Activated CD8-positive, alpha-beta T cell treated with anti-CD3 and anti-CD28 coated beads for 36 hours (primary cell): Measurements from ENCODE around the gene GSTM1. TPM values are rescaled to one million over a fixed set of nuclear protein-coding genes. Genes with fewer than 3 reads are reported as not detected.
A peak's percentile ranks its signal among the peaks of the same experiment; 100 is the strongest.
"Not testable (repeated sequence)": the region's sequence is repeated elsewhere in the genome, so short reads cannot be mapped to it uniquely, and the experiment has no call there.

Experiments used
- ATAC-seq: fragments of 200-7000 bp; cut with Tn5 transposase; one replicate; pipeline ENCODE4 v1.10.0; 2021; ENCODE audit warnings: mild to moderate bottlenecking, moderate library complexity
- CTCF ChIA-PET: fragments of 350-600 bp; sonication (Branson Sonifier 250); formaldehyde crosslinking; loops from one replicate; lab custom pipeline; 2021; ENCODE audit warnings: antibody characterized with exemption; lab: Charles Lee
- POLR2A ChIA-PET: fragments of 350-600 bp; sonication (Branson Sonifier 250); formaldehyde crosslinking; loops from one replicate; lab custom pipeline; 2021; ENCODE audit warnings: antibody characterized with exemption; lab: Charles Lee
- DNase-seq: peaks from one replicate; pipeline ENCODE4 v3.0.0-alpha.2; 2020
- H3K27ac Mint-ChIP-seq: one replicate; pipeline ENCODE4 v1.8.0; 2021; ENCODE audit warnings: mild to moderate bottlenecking, mixed read lengths
- H3K27me3 Mint-ChIP-seq: one replicate; pipeline ENCODE4 v1.8.0; 2021; ENCODE audit warnings: mixed read lengths
- H3K36me3 Mint-ChIP-seq: one replicate; pipeline ENCODE4 v1.8.0; 2021; ENCODE audit warnings: low read depth, mixed read lengths
- H3K4me1 Mint-ChIP-seq: one replicate; pipeline ENCODE4 v1.8.0; 2021; ENCODE audit warnings: low read depth, mixed read lengths
- H3K4me3 Mint-ChIP-seq: one replicate; pipeline ENCODE4 v1.8.0; 2021; ENCODE audit warnings: mild to moderate bottlenecking, moderate library complexity, mixed read lengths
- H3K9me3 Mint-ChIP-seq: one replicate; pipeline ENCODE4 v1.8.0; 2021; ENCODE audit warnings: mixed read lengths
- CTCF ChIP-seq: fragments of 200-600 bp; IDR thresholded peaks from one replicate; pipeline ENCODE4 v1.8.0; 2022; ENCODE audit warnings: antibody characterized with exemption, mild to moderate bottlenecking
- intact Hi-C: fragments of 100-400 bp; cut with micrococcal nuclease; formaldehyde crosslinking; loops from one replicate; pipeline ENCODE4 v1.10.0; 2022
- total RNA-seq, 2 experiments: library from RNA; stranded (reverse); gene quantifications; one replicate each; pipeline ENCODE4 v1.2.3, GENCODE V29; 2021

Gene GSTM1
- total RNA-seq, 2 experiments from 2014 or later = 47.9 to 49.6 TPM

DNA sequence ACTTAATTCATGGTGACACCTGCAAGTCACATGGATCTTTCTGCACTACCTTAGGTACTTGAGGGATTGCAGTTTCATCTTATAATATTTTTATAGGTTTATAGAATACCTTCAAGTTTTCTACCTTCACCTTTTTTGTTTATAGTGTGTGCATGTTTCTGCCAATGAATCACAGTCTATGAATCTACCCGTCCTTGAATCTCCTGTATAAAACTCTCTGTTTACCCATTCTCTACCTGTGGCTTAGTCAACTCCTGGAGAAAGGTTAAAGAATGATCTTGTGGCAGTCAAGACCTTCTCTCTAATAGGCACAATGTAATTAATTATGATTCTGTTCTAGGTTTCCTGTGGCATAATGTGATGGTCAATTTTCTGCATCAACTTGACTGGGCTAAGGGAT is 22.9 kb upstream of the GSTM1 start:
- no peak for ATAC-seq
- POLR2A ChIA-PET = interaction anchor here (0.5 kb wide), 1 partner anchor 679 kb away, joined by 3 read pairs; no protein-coding TSS in a partner anchor
- intact Hi-C loops = no loop called here

DNA sequence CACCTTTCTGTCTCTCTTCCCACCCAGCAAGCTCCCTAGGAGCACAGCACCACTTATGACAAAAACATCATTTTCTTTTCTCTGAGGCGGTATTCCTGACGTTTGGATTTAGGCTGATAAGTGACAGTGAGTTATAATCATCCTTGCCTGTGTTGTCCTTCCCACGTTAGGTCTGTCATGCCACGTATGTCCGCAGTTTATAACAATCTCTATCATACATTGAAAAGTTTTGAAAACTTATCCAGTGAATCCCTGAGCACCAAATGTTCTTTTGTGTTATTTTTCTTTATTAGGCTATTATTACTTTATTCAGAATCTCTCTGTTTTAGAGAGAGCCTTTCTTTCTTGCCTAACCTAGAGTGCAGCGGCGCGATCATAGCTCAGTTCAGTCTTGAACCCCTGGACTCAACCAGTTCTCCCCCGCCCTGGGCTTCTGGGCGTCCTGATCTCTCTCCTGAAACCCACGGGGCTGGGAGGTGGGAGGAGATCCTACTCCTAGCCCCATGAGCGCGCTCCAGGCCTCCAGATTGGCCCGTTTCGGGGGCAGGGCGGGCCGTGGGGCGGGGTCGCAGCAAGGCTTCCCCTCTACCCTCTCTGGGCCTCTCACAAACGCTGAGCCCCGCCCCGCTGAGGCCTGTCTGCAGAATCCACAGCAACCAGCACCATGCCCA is 20.0 kb upstream of the GSTM1 start, which contains the start of gene GSTM2:
TSS of gene GSTM2 (plus strand) at position 606 of the 671 bp plus-strand sequence. CDS start at position 665, 59 bp downstream.
- H3K36me3 Mint-ChIP-seq = no peaks in the 10 kb centered on the region

More for the DNA sequence above, 22.9 kb upstream of the GSTM1 start:
- no peaks in the 10 kb centered on the region for H3K9me3 Mint-ChIP-seq
- no peaks in the 10 kb centered on the region for H3K36me3 Mint-ChIP-seq
- peaks cover 15% of the 10 kb centered on the region for H3K4me1 Mint-ChIP-seq
- CTCF ChIA-PET = interaction anchor here (0.9 kb wide), 1 partner anchor 25 kb away, joined by 4 read pairs; no protein-coding TSS in a partner anchor
- H3K27me3 Mint-ChIP-seq = no peaks in the 10 kb centered on the region
- no peak overlapping the region for H3K4me3 Mint-ChIP-seq
- no peak for TF ChIP-seq CTCF
- DNase-seq = no peak
- no peak overlapping the region for H3K27ac Mint-ChIP-seq

GRCh38 chr1:109668123-109668775 is 19.4 kb upstream of the GSTM1 start:
- H3K9me3 Mint-ChIP-seq = no peaks in the 10 kb centered on the region
- intact Hi-C loops = no loop called here
- ChIA-PET POLR2A (interaction anchor here (1.1 to 1.5 kb wide), 3 partner anchors 10 to 20 kb away, joined by 3 to 4 read pairs (median 3); no protein-coding TSS in a partner anchor), CTCF (interaction anchor here (3.1 kb wide), 1 partner anchor 28 kb away, joined by 16 read pairs; no protein-coding TSS in a partner anchor)
- H3K4me1 Mint-ChIP-seq = peaks cover 21% of the 10 kb centered on the region
- peak; percentile 46 for ATAC-seq
- no peak for DNase-seq
- peak overlapping the region; percentile 47 for H3K27ac Mint-ChIP-seq
- no peak for TF ChIP-seq CTCF
- no peaks in the 10 kb centered on the region for H3K27me3 Mint-ChIP-seq
- peak overlapping the region; percentile 72 for H3K4me3 Mint-ChIP-seq
- no peaks in the 10 kb centered on the region for H3K36me3 Mint-ChIP-seq

More for the DNA sequence above, 20.0 kb upstream of the GSTM1 start, which contains the start of gene GSTM2:
- intact Hi-C loops = no loop called here
- DNase-seq (peak; percentile 91), ATAC-seq (peak; percentile 99)
- no peaks in the 10 kb centered on the region for H3K9me3 Mint-ChIP-seq
- peaks cover 21% of the 10 kb centered on the region for H3K4me1 Mint-ChIP-seq
- TF ChIP-seq CTCF = no peak
- ChIA-PET POLR2A (interaction anchor here (1.1 to 1.5 kb wide), 3 partner anchors 9 to 19 kb away, joined by 3 to 4 read pairs (median 3); no protein-coding TSS in a partner anchor), CTCF (interaction anchor here (3.1 kb wide), 1 partner anchor 28 kb away, joined by 16 read pairs; no protein-coding TSS in a partner anchor)
- H3K27me3 Mint-ChIP-seq = no peaks in the 10 kb centered on the region
- peak within 1 kb of the TSS; percentile 72 for H3K4me3 Mint-ChIP-seq
- peak within 1 kb of the TSS; percentile 47 for H3K27ac Mint-ChIP-seq

GRCh38 chr1:109669246-109669948 is 18.2 kb upstream of the GSTM1 start:
- no peaks in the 10 kb centered on the region for H3K27me3 Mint-ChIP-seq
- ATAC-seq (no peak), DNase-seq (peak; percentile 58)
- intact Hi-C loops = no loop called here
- no peaks in the 10 kb centered on the region for H3K36me3 Mint-ChIP-seq
- peak overlapping the region; percentile 37 for H3K4me3 Mint-ChIP-seq
- peaks cover 21% of the 10 kb centered on the region for H3K4me1 Mint-ChIP-seq
- ChIA-PET POLR2A (interaction anchor here (0.6 kb wide), 1 partner anchor 385 kb away, joined by 3 read pairs; no protein-coding TSS in a partner anchor), CTCF (interaction anchor here (1.1 to 2.3 kb wide), 3 partner anchors 19 to 315 kb away, joined by 4 to 9 read pairs (median 7); partner anchors contain the start of gene AHCYL1)
- no peak for TF ChIP-seq CTCF
- no peaks in the 10 kb centered on the region for H3K9me3 Mint-ChIP-seq
- H3K27ac Mint-ChIP-seq = peak overlapping the region; percentile 14

- H3K36me3 Mint-ChIP-seq, ATAC-seq, H3K9me3 Mint-ChIP-seq, H3K27me3 Mint-ChIP-seq, intact Hi-C loops, DNase-seq: not testable (repeated sequence)
- POLR2A ChIA-PET = interaction anchor here (0.6 kb wide), 1 partner anchor 384 kb away, joined by 3 read pairs; no protein-coding TSS in a partner anchor
- CTCF ChIA-PET = interaction anchor here (1.1 to 2.3 kb wide), 3 partner anchors 20 to 314 kb away, joined by 4 to 9 read pairs (median 7); partner anchors contain the start of gene AHCYL1
- H3K4me1 Mint-ChIP-seq = peaks cover 21% of the 10 kb centered on the region
- H3K27ac Mint-ChIP-seq = peak overlapping the region; percentile 14
- peak overlapping the region; percentile 37 for H3K4me3 Mint-ChIP-seq
Measured at GRCh38 chr1:109669949-109670302, 17.7 kb upstream of the GSTM1 start.
